IMR-90 (cell line): ENCODE measurements around the gene KIRREL1. TPM values are rescaled to one million over a fixed set of nuclear protein-coding genes. Genes with fewer than 3 reads are reported as not detected.

Experiments
- ATAC-seq: fragments of 200-7000 bp; cut with Tn5 transposase; 2 replicates; pipeline ENCODE4 v1.9.1; 2020; ENCODE audit warnings: low read depth, mild to moderate bottlenecking, moderate library complexity
- BruUV-seq: library from RNA; stranded (reverse); fragments of 400-500 nt; replicated peaks from 2 replicates; lab custom pipeline; 2021; lab: Mats Ljungman, UMichigan
- CTCF ChIA-PET: fragments of 300-600 bp; formaldehyde crosslinking; extraction: SDS; loops from one replicate; lab custom pipeline; 2021; ENCODE audit warnings: antibody characterized with exemption; lab: Yijun Ruan, JAX
- POLR2A ChIA-PET: fragments of 300-600 bp; sonication (Branson Sonifier 250); formaldehyde crosslinking; loops from one replicate; lab custom pipeline; 2022; ENCODE audit warnings: antibody characterized with exemption; ENCODE audit not compliant: unreplicated experiment; lab: Charles Lee
- DNase-seq: peaks from one replicate; pipeline ENCODE4 v3.0.0; 2013
- H2AFZ ChIP-seq: replicated peaks from 2 replicates; pipeline ENCODE3; 2013; ENCODE audit warnings: low read length, mild to moderate bottlenecking; ENCODE audit not compliant: poor library complexity
- H2AK5ac ChIP-seq: 2 replicates; pipeline ENCODE4 v1.6.1; 2013; ENCODE audit warnings: low read depth, low read length, inconsistent platforms
- H2AK9ac ChIP-seq: replicated peaks from 2 replicates; pipeline ENCODE3; 2013; ENCODE audit warnings: mild to moderate bottlenecking, low read depth, low read length, moderate library complexity; ENCODE audit not compliant: poor library complexity
- H2BK120ac ChIP-seq: 2 replicates; pipeline ENCODE4 v1.6.1; 2013; ENCODE audit warnings: low read depth, low read length, inconsistent platforms
- H2BK15ac ChIP-seq: 3 replicates; pipeline ENCODE4 v1.6.1; 2013; ENCODE audit warnings: low read depth, low read length, inconsistent platforms
- H2BK20ac ChIP-seq: 2 replicates; pipeline ENCODE4 v1.6.1; 2013; ENCODE audit warnings: low read depth, mild to moderate bottlenecking, inconsistent platforms, low read length, moderate library complexity
- H2BK5ac ChIP-seq: 2 replicates; pipeline ENCODE4 v1.6.1; 2013; ENCODE audit warnings: mild to moderate bottlenecking, low read depth, low read length, inconsistent platforms; ENCODE audit not compliant: poor library complexity, severe bottlenecking
- H3K14ac ChIP-seq: replicated peaks from 2 replicates; pipeline ENCODE4 v1.6.1; 2013; ENCODE audit warnings: low read depth, low read length, inconsistent platforms
- H3K18ac ChIP-seq: 2 replicates; pipeline ENCODE4 v1.6.1; 2013; ENCODE audit warnings: low read depth, low read length, control low read depth
- H3K23ac ChIP-seq: 2 replicates; pipeline ENCODE4 v1.6.1; 2013; ENCODE audit warnings: low read depth, low read length, inconsistent platforms
- H3K27ac ChIP-seq: 2 replicates; pipeline ENCODE4 v1.5.1; 2013; ENCODE audit warnings: mild to moderate bottlenecking, control low read depth, low read length; ENCODE audit not compliant: insufficient read depth
- H3K27me3 ChIP-seq: 2 replicates; pipeline ENCODE4 v1.6.1; 2013; ENCODE audit warnings: low read length; ENCODE audit not compliant: control insufficient read depth, insufficient read depth
- H3K36me3 ChIP-seq: 2 replicates; pipeline ENCODE4 v1.6.1; 2013; ENCODE audit warnings: low read length, mixed read lengths; ENCODE audit not compliant: control insufficient read depth, insufficient read depth
- H3K4ac ChIP-seq: 2 replicates; pipeline ENCODE4 v1.6.1; 2013; ENCODE audit warnings: low read depth, low read length, inconsistent platforms
- H3K4me1 ChIP-seq: 2 replicates; pipeline ENCODE4 v1.6.1; 2013; ENCODE audit warnings: low read length, mixed read lengths; ENCODE audit not compliant: control insufficient read depth, insufficient read depth
- H3K4me2 ChIP-seq: 2 replicates; pipeline ENCODE4 v1.6.1; 2013; ENCODE audit warnings: low read depth, mild to moderate bottlenecking, control low read depth, low read length, moderate library complexity
- H3K4me3 ChIP-seq: 2 replicates; pipeline ENCODE4 v1.5.1; 2013; ENCODE audit warnings: low read depth, mild to moderate bottlenecking, control low read depth, low read length, moderate library complexity; ENCODE audit not compliant: insufficient read depth
- H3K56ac ChIP-seq: 2 replicates; pipeline ENCODE4 v1.6.1; 2013; ENCODE audit warnings: low read length, inconsistent platforms; ENCODE audit not compliant: insufficient read depth; ENCODE audit errors: extremely low read depth
- H3K79me1 ChIP-seq, 2 experiments: 2 replicates each; pipeline ENCODE4 v1.6.1; 2013; ENCODE audit warnings: low read length in 2 of 2, inconsistent platforms in 1 of 2, low read depth in 1 of 2
- H3K9ac ChIP-seq: 2 replicates; pipeline ENCODE4 v1.6.1; 2013; ENCODE audit warnings: low read depth, low read length, control low read depth
- H3K9me1 ChIP-seq: 2 replicates; pipeline ENCODE4 v1.6.1; 2013; ENCODE audit warnings: low read length, inconsistent platforms; ENCODE audit not compliant: insufficient read depth
- H3K9me3 ChIP-seq: 2 replicates; pipeline ENCODE4 v1.6.1; 2013; ENCODE audit warnings: low read length; ENCODE audit not compliant: control insufficient read depth, insufficient read depth
- H4K20me1 ChIP-seq: 2 replicates; pipeline ENCODE4 v1.6.1; 2013; ENCODE audit warnings: low read length, inconsistent platforms; ENCODE audit not compliant: insufficient read depth
- H4K5ac ChIP-seq: 2 replicates; pipeline ENCODE4 v1.6.1; 2013; ENCODE audit warnings: mild to moderate bottlenecking, low read depth, low read length, control low read depth
- H4K8ac ChIP-seq, 2 experiments: 2 replicates each; pipeline ENCODE4 v1.6.1; 2013; ENCODE audit warnings: low read depth in 2 of 2, low read length in 2 of 2, control low read depth in 1 of 2, inconsistent platforms in 1 of 2
- H4K91ac ChIP-seq: 2 replicates; pipeline ENCODE4 v1.6.1; 2013; ENCODE audit warnings: low read depth, low read length, inconsistent platforms; ENCODE audit not compliant: insufficient read depth
- BHLHE40 ChIP-seq: fragments of 150-350 bp; IDR thresholded peaks from 2 replicates; pipeline ENCODE4 v1.6.1; 2016; ENCODE audit warnings: mild to moderate bottlenecking, low read depth, low read length
- CEBPB ChIP-seq: IDR thresholded peaks from 2 replicates; pipeline ENCODE4 v1.6.1; 2012; ENCODE audit warnings: low read depth, low read length, improper control_type of control experiment
- CTCF ChIP-seq: conservative IDR thresholded peaks from 2 replicates; pipeline ENCODE4 v1.5.1; 2012; ENCODE audit warnings: mild to moderate bottlenecking, low read depth, low read length, improper control_type of control experiment
- MXI1 ChIP-seq: IDR thresholded peaks from 2 replicates; pipeline ENCODE4 v1.6.1; 2012; ENCODE audit warnings: low read depth, mild to moderate bottlenecking, low read length, moderate library complexity, borderline replicate concordance
- NFE2L2 ChIP-seq: fragments of 150-350 bp; IDR thresholded peaks from 2 replicates; pipeline ENCODE4 v1.6.1; 2016; ENCODE audit warnings: low read depth, mild to moderate bottlenecking, low read length
- RAD21 ChIP-seq: IDR thresholded peaks from 2 replicates; pipeline ENCODE4 v1.6.1; 2012; ENCODE audit warnings: low read length, improper control_type of control experiment
- RCOR1 ChIP-seq: IDR thresholded peaks from 2 replicates; pipeline ENCODE4 v1.6.1; 2012; ENCODE audit warnings: mild to moderate bottlenecking, low read length, improper control_type of control experiment; ENCODE audit not compliant: insufficient replicate concordance
- RFX5 ChIP-seq: IDR thresholded peaks from 2 replicates; pipeline ENCODE4 v1.8.0; 2012; ENCODE audit warnings: low read depth, mild to moderate bottlenecking, low read length, moderate library complexity
- SMC3 ChIP-seq: fragments of 150-350 bp; IDR thresholded peaks from 2 replicates; pipeline ENCODE4 v1.6.1; 2016; ENCODE audit warnings: low read depth, mild to moderate bottlenecking, antibody characterized with exemption, low read length, moderate library complexity
- WGBS, 2 experiments: methylation state at CpG; one replicate each; pipeline versions ENCODE4 v1.1.5 to v1.1.7; 2013; ENCODE audit warnings: missing lambda C conversion rate in 2 of 2; ENCODE audit not compliant: insufficient read length in 1 of 2; ENCODE audit errors: extremely low coverage in 2 of 2; 5-methylcytosine and 5-hydroxymethylcytosine counted together
- dilution Hi-C: fragments of 300-500 bp; cut with HindIII; formaldehyde crosslinking; loops from one replicate; pipeline ENCODE4 v1.14.3; 2018; ENCODE audit warnings: low sequenced_read_pairs; ENCODE audit not compliant: unreplicated experiment
- in situ Hi-C: fragments of 300-500 bp; cut with MboI; formaldehyde crosslinking; loops from 3 replicates; pipeline ENCODE4 v1.14.3; 2019; ENCODE audit warnings: low sequenced_read_pairs, inconsistent platforms, mixed read lengths
- intact Hi-C: fragments of 100-400 bp; cut with micrococcal nuclease; formaldehyde crosslinking; loops from 2 replicates; pipeline ENCODE4 v1.10.0; 2022
- polyA plus RNA-seq, 3 experiments: library from polyadenylated mRNA; depleted of rRNA; stranded (reverse); fragments of >200 nt; gene quantifications; 2 replicates each; pipeline ENCODE4 v1.2.3, GENCODE V29; 2012; ENCODE audit warnings: low replicate concordance in 1 of 3
- total RNA-seq: library from RNA; depleted of rRNA; stranded (reverse); fragments of >200 nt; gene quantifications from 2 replicates; pipeline ENCODE4 v1.2.3, GENCODE V29; 2012
- TF ChIP-seq, protein P1 (sequence below): fragments of 150-350 bp; IDR thresholded peaks from 2 replicates; pipeline ENCODE4 v1.6.1; 2017; ENCODE audit warnings: mild to moderate bottlenecking, antibody characterized with exemption, low read length, low read depth
- TF ChIP-seq, protein P2 (sequence below): fragments of 150-350 bp; IDR thresholded peaks from 2 replicates; pipeline ENCODE4 v1.6.1; 2016; ENCODE audit warnings: low read depth, mild to moderate bottlenecking, low read length, moderate library complexity, borderline replicate concordance

The KIRREL1 gene
- total and polyA plus RNA-seq, 2 of the 4 experiments (the other 2 are of a cell fraction): 58.1 to 64.7 TPM

- WGBS, 2 experiments: 0% methylated on average over 1 of the region's 6 CpGs; no CpG with 5 or more reads in 1 of the 2 experiments
- dilution Hi-C loops (no loop called here), intact Hi-C loops (loop anchor here (2.0 to 5.0 kb wide), 2 partner anchors 70 to 366 kb away; no protein-coding TSS in a partner anchor), in situ Hi-C loops (no loop called here)
- TF ChIP-seq BHLHE40 (no peak), CTCF (peak; percentile 49), RAD21 (peak; percentile 60), MXI1 (no peak), CEBPB (no peak), RCOR1 (no peak), RFX5 (no peak), SMC3 (peak; percentile 32; the same call in 1 of the 2 replicates), NFE2L2 (no peak)
- TF ChIP-seq, protein P1, sequence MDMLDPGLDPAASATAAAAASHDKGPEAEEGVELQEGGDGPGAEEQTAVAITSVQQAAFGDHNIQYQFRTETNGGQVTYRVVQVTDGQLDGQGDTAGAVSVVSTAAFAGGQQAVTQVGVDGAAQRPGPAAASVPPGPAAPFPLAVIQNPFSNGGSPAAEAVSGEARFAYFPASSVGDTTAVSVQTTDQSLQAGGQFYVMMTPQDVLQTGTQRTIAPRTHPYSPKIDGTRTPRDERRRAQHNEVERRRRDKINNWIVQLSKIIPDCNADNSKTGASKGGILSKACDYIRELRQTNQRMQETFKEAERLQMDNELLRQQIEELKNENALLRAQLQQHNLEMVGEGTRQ: no peak
- TF ChIP-seq, protein P2, sequence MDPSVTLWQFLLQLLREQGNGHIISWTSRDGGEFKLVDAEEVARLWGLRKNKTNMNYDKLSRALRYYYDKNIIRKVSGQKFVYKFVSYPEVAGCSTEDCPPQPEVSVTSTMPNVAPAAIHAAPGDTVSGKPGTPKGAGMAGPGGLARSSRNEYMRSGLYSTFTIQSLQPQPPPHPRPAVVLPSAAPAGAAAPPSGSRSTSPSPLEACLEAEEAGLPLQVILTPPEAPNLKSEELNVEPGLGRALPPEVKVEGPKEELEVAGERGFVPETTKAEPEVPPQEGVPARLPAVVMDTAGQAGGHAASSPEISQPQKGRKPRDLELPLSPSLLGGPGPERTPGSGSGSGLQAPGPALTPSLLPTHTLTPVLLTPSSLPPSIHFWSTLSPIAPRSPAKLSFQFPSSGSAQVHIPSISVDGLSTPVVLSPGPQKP: no peak
- Histone ChIP-seq H3K9ac (no peak overlapping the region), H4K20me1 (no peaks in the 10 kb centered on the region), H4K8ac (no peak overlapping the region), H3K4me2 (no peak overlapping the region), H3K4ac (no peak overlapping the region), H3K4me1 (no peaks in the 10 kb centered on the region), H3K23ac (no peak overlapping the region), H3K9me3 (no peaks in the 10 kb centered on the region), H4K91ac (no peak overlapping the region), H4K5ac (no peak overlapping the region), H2BK20ac (no peak overlapping the region), H2AFZ (peak overlapping the region; percentile 28), H3K27me3 (peaks cover 13% of the 10 kb centered on the region), H3K14ac (no peak overlapping the region), H3K4me3 (no peak overlapping the region), H2BK15ac (no peak overlapping the region), H2BK120ac (no peak overlapping the region), H3K27ac (no peak overlapping the region), H2AK5ac (no peak overlapping the region), H2AK9ac (no peak overlapping the region), H2BK5ac (no peak overlapping the region), H3K18ac (no peak overlapping the region), H3K56ac (no peak overlapping the region), H3K79me1 (no peaks in the 10 kb centered on the region), H3K36me3 (no peaks in the 10 kb centered on the region), H3K9me1 (no peaks in the 10 kb centered on the region)
- CTCF ChIA-PET: no interaction called here
- POLR2A ChIA-PET: no interaction called here
- no TSS peak for BruUV-seq
- DNase-seq (peak; percentile 42), ATAC-seq (peak; percentile 81)
Measured at GRCh38 chr1:157948312-157949073, 45.0 kb upstream of the KIRREL1 start.
